Hepatocyte (in vitro differentiated cells): ENCODE data around the gene CUBN. TPM values are rescaled to one million over a fixed set of nuclear protein-coding genes. Genes with fewer than 3 reads are reported as not detected.

Source experiments
- DNase-seq: peaks from one replicate; pipeline ENCODE4 v3.0.0-alpha.2; 2016; ENCODE audit warnings: low spot score
- H2AFZ ChIP-seq: fragments of 200-600 bp; sonication (generic); 2 replicates; pipeline ENCODE4 v1.6.0; 2016; ENCODE audit warnings: antibody characterized with exemption, mild to moderate bottlenecking
- H3K27ac ChIP-seq: fragments of 200-600 bp; sonication (generic); 2 replicates; pipeline ENCODE4 v1.5.1; 2016; ENCODE audit warnings: mild to moderate bottlenecking
- H3K27me3 ChIP-seq: fragments of 200-600 bp; sonication (generic); 2 replicates; pipeline ENCODE4 v1.6.1; 2016
- H3K36me3 ChIP-seq: fragments of 200-600 bp; sonication (generic); replicated peaks from 2 replicates; pipeline ENCODE4 v1.5.1; 2016; ENCODE audit warnings: low read depth; ENCODE audit not compliant: insufficient read depth
- H3K4me1 ChIP-seq: fragments of 200-600 bp; sonication (generic); 2 replicates; pipeline ENCODE4 v1.5.1; 2016; ENCODE audit warnings: mild to moderate bottlenecking, moderate library complexity; ENCODE audit not compliant: insufficient read depth
- H3K4me2 ChIP-seq: fragments of 200-600 bp; sonication (generic); 2 replicates; pipeline ENCODE4 v1.6.0; 2016
- H3K4me3 ChIP-seq: fragments of 200-600 bp; sonication (generic); 2 replicates; pipeline ENCODE4 v1.5.1; 2016; ENCODE audit warnings: mild to moderate bottlenecking
- H3K79me2 ChIP-seq: fragments of 200-600 bp; sonication (generic); 2 replicates; pipeline ENCODE4 v1.6.0; 2017; ENCODE audit warnings: mild to moderate bottlenecking
- H3K9me2 ChIP-seq: fragments of 200-600 bp; sonication (generic); replicated peaks from 2 replicates; pipeline ENCODE4 v1.6.0; 2017; ENCODE audit warnings: mild to moderate bottlenecking; ENCODE audit not compliant: insufficient read depth
- H3K9me3 ChIP-seq: fragments of 200-600 bp; sonication (generic); 2 replicates; pipeline ENCODE4 v1.5.1; 2016; ENCODE audit warnings: low read depth, mild to moderate bottlenecking
- H4K20me1 ChIP-seq: fragments of 200-600 bp; sonication (generic); 2 replicates; pipeline ENCODE4 v1.6.0; 2016; ENCODE audit warnings: mild to moderate bottlenecking; ENCODE audit not compliant: insufficient read depth, poor library complexity, severe bottlenecking
- EZH2 ChIP-seq: fragments of 200-600 bp; sonication (generic); IDR thresholded peaks from 2 replicates; pipeline ENCODE4 v1.6.1; 2016; ENCODE audit warnings: antibody characterized with exemption, mild to moderate bottlenecking, borderline replicate concordance
- EZH2phosphoT487 ChIP-seq: fragments of 200-600 bp; sonication (generic); IDR thresholded peaks from one replicate; pipeline ENCODE4 v1.6.1; 2018; ENCODE audit warnings: antibody characterized with exemption, mild to moderate bottlenecking, low read depth, moderate library complexity; ENCODE audit not compliant: unreplicated experiment, severe bottlenecking
- WGBS: methylation state at CpG from one replicate; pipeline ENCODE4 v1.1.6; 2016; ENCODE audit warnings: low lambda C conversion rate; ENCODE audit errors: missing lambda C conversion rate; 5-methylcytosine and 5-hydroxymethylcytosine counted together
- polyA plus RNA-seq: library from polyadenylated mRNA; unstranded; fragments of >200 nt; fragmentation: Nextera tagmentation; extraction: Ambion mirVana; gene quantifications from 2 replicates; pipeline ENCODE4 v1.2.1, GENCODE V29; 2016
- total RNA-seq: library from RNA; depleted of rRNA; stranded (reverse); fragments of >200 nt; gene quantifications from 2 replicates; pipeline ENCODE4 v1.2.3, GENCODE V29; 2014
- TF ChIP-seq, protein P1 (sequence below): fragments of 200-600 bp; sonication (generic); IDR thresholded peaks from 2 replicates; pipeline ENCODE4 v1.5.1; 2016; ENCODE audit warnings: antibody characterized with exemption, mild to moderate bottlenecking; ENCODE audit not compliant: poor library complexity

Gene CUBN
- total and polyA plus RNA-seq, 2 experiments from 2014 or later: 2.0 to 10.6 TPM

DNA sequence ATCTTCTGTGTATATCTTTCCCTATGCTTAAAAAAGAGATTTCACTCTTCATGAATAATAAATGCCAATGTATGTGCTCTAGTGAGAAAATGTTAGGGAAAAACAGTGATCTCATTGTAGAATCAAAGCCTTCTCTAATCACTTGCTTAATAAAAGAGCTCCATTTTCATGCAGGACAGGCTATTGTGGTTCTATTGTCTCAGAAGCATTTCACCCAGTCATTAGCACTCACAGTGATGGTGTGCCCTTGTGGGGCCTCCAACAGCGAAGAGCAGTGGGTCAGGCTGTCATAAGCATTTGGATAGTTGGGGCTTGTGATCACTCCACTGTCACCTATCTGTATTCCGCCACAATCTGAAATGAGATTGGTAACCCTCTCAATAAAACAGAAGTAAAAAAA, 228.5 kb downstream of the CUBN start:
- TF ChIP-seq EZH2 (no peak), EZH2phosphoT487 (no peak)
- TF ChIP-seq, protein P1, sequence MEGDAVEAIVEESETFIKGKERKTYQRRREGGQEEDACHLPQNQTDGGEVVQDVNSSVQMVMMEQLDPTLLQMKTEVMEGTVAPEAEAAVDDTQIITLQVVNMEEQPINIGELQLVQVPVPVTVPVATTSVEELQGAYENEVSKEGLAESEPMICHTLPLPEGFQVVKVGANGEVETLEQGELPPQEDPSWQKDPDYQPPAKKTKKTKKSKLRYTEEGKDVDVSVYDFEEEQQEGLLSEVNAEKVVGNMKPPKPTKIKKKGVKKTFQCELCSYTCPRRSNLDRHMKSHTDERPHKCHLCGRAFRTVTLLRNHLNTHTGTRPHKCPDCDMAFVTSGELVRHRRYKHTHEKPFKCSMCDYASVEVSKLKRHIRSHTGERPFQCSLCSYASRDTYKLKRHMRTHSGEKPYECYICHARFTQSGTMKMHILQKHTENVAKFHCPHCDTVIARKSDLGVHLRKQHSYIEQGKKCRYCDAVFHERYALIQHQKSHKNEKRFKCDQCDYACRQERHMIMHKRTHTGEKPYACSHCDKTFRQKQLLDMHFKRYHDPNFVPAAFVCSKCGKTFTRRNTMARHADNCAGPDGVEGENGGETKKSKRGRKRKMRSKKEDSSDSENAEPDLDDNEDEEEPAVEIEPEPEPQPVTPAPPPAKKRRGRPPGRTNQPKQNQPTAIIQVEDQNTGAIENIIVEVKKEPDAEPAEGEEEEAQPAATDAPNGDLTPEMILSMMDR: no peak
- no peaks in the 10 kb centered on the region for H3K36me3 ChIP-seq
- no peak overlapping the region for H3K4me3 ChIP-seq
- H3K9me3 ChIP-seq: no peaks in the 10 kb centered on the region
- H3K9me2 ChIP-seq: no peaks in the 10 kb centered on the region
- no peak overlapping the region for H2AFZ ChIP-seq
- no peaks in the 10 kb centered on the region for H3K27me3 ChIP-seq
- no peaks in the 10 kb centered on the region for H4K20me1 ChIP-seq
- H3K4me2 ChIP-seq: no peak overlapping the region
- DNase-seq: no peak
- 50% methylated on average over 2 of the region's 2 CpGs for WGBS
- H3K27ac ChIP-seq: no peak overlapping the region
- H3K4me1 ChIP-seq: no peaks in the 10 kb centered on the region
- no peaks in the 10 kb centered on the region for H3K79me2 ChIP-seq

DNA sequence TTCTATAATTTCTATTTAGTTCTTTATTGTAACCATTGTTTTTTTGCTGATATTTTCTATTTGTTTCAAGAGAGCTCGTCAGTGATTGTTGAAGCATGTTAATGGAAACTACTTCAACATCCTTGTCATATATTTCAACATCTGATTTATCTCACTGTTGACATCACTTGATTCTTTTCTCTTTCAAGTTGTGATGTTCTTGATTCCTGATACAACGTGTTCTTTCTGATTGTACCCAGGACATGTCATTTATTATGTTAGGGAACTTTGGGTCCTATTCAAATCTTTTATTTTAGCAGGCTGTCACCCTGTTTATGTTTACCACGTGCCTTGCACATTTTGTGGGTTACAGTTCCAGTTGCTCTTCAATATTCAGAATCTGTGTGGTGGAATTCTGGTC, 232.6 kb downstream of the CUBN start:
- Histone ChIP-seq H3K9me3 (no peaks in the 10 kb centered on the region), H2AFZ (no peak overlapping the region), H3K79me2 (no peaks in the 10 kb centered on the region), H4K20me1 (no peaks in the 10 kb centered on the region), H3K4me3 (no peak overlapping the region), H3K27me3 (no peaks in the 10 kb centered on the region), H3K9me2 (no peaks in the 10 kb centered on the region), H3K4me2 (no peak overlapping the region), H3K4me1 (no peaks in the 10 kb centered on the region), H3K27ac (no peak overlapping the region), H3K36me3 (no peaks in the 10 kb centered on the region)
- TF ChIP-seq EZH2phosphoT487 (no peak), EZH2 (no peak)
- TF ChIP-seq, protein P1: no peak
- DNase-seq: no peak
- WGBS: 89% methylated on average over 3 of the region's 3 CpGs

DNA sequence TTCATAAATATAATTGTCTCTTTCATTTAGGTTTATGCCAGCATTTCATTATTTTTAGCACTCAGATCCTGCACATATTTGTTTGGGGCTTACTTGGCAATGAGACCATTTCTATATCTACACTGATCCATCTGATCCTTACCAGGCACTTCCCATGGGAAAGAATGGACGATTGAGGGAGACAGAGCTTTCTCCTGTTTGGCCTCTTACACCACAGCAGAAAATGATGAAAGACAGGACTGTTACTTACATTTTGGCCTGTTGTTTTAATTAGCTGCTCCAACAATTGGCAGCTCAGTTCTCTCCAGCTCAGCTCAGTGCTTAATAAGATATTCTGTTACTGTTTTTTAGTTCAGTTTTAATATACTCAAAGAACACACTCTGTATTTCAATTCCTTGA, 234.8 kb downstream of the CUBN start:
- no peak for DNase-seq

More for the DNA sequence above, 234.8 kb downstream of the CUBN start:
- Histone ChIP-seq H3K4me3 (no peak overlapping the region), H3K27ac (no peak overlapping the region), H3K36me3 (no peaks in the 10 kb centered on the region), H3K27me3 (no peaks in the 10 kb centered on the region), H2AFZ (no peak overlapping the region), H3K9me3 (no peaks in the 10 kb centered on the region), H3K4me1 (no peaks in the 10 kb centered on the region), H3K4me2 (no peak overlapping the region), H3K79me2 (no peaks in the 10 kb centered on the region), H3K9me2 (no peaks in the 10 kb centered on the region), H4K20me1 (no peaks in the 10 kb centered on the region)
- TF ChIP-seq EZH2 (no peak), EZH2phosphoT487 (no peak)
- TF ChIP-seq, protein P1: no peak
- WGBS: 47% methylated on average over 1 of the region's 1 CpG
